ENCODE data around the gene RASA2.
"Not testable (repeated sequence)": the region's sequence is repeated elsewhere in the genome, so short reads cannot be mapped to it uniquely, and the experiment has no call there.

RASA2 gene

GRCh38 chr3:141486496-141486745 is 406 bp upstream of the RASA2 start:
- no peak for TF ChIP-seq CTCF (IDR thresholded peaks at IDR 0.05; ENCODE audit: low read depth, low read length)
- no peak for DNase-seq (ENCODE audit: extremely low read depth, low read depth)

GRCh38 chr3:141487521-141488252 is 860 bp downstream of the RASA2 start:
- TF ChIP-seq CTCF (IDR thresholded peaks at IDR 0.05; ENCODE audit: low read depth, low read length), result no peak
- DNase-seq (ENCODE audit: extremely low read depth, low read depth), result no peak

GRCh38 chr3:141489203-141489602 is 2.4 kb downstream of the RASA2 start:
- DNase-seq (ENCODE audit: extremely low read depth, low read depth), result no peak
- TF ChIP-seq CTCF (IDR thresholded peaks at IDR 0.05; ENCODE audit: low read depth, low read length), result no peak

GRCh38 chr3:141491081-141491480 is 4.3 kb downstream of the RASA2 start:
- TF ChIP-seq CTCF (IDR thresholded peaks at IDR 0.05; ENCODE audit: low read depth, low read length), result no peak
- no peak for DNase-seq (ENCODE audit: extremely low read depth, low read depth)

GRCh38 chr3:141491929-141492328 is 5.1 kb downstream of the RASA2 start:
- no peak for DNase-seq (ENCODE audit: extremely low read depth, low read depth)
- TF ChIP-seq CTCF (IDR thresholded peaks at IDR 0.05; ENCODE audit: low read depth, low read length), result no peak

DNA sequence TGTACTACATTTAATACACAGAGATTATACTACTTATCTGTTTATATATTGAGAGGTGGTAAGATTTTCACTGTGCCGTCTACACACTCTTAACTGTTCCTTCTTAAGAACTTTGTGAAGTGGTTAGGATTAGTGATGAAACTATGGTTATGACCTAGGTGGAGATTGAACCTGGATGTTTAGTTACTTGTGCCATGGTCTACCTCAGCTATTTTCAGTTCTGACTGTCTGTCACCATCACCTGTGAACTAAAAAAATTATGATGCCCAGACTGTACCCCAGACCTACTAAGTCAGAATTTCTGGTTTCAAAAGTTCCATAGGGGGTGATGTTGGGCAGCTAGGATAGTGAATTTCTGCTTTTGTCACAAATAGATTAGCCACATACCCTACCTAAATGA is 6.4 kb downstream of the RASA2 start:
- TF ChIP-seq CTCF (IDR thresholded peaks at IDR 0.05; ENCODE audit: low read depth, low read length), result no peak
- no peak for DNase-seq (ENCODE audit: extremely low read depth, low read depth)

GRCh38 chr3:141497589-141497988 is 10.8 kb downstream of the RASA2 start:
- not testable (repeated sequence) for DNase-seq (ENCODE audit: extremely low read depth, low read depth)

- DNase-seq (ENCODE audit: extremely low read depth, low read depth), result no peak
- TF ChIP-seq CTCF (IDR thresholded peaks at IDR 0.05; ENCODE audit: low read depth, low read length), result no peak
Measured at GRCh38 chr3:141498598-141499223, 11.9 kb downstream of the RASA2 start.
